Psoas muscle (tissue), 8 donors: ENCODE measurements around the gene PCDH1. TPM values are rescaled to one million over a fixed set of nuclear protein-coding genes. Genes with fewer than 3 reads are reported as not detected.

Experiments used
- ATAC-seq, 4 donors: fragments of 200-7000 bp; cut with Tn5 transposase; one replicate each; pipeline ENCODE4 v1.9.1; 2020; ENCODE audit warnings: moderate library complexity in 3 of 4, mild to moderate bottlenecking in 2 of 4
- DNase-seq, 2 donors: peaks; one replicate each; pipeline ENCODE4 v3.0.0-alpha.2; 2020
- H3K27ac ChIP-seq: fragments of 200-600 bp; one replicate; pipeline ENCODE4 v1.8.0; 2022
- H3K27me3 ChIP-seq, 3 donors: fragments of 200-600 bp in 1 of 3; one replicate each; pipeline versions ENCODE4 v1.6.1 to v1.8.0; 2013 to 2022; ENCODE audit warnings: low read length in 2 of 3, mild to moderate bottlenecking in 2 of 3, moderate library complexity in 1 of 3; ENCODE audit not compliant: insufficient read depth in 3 of 3
- H3K36me3 ChIP-seq, 2 donors: fragments of 200-600 bp in 1 of 2; one replicate each; pipeline versions ENCODE4 v1.6.1 to v1.8.0; 2013 to 2022; ENCODE audit warnings: low read depth in 1 of 2, mild to moderate bottlenecking in 1 of 2, moderate library complexity in 1 of 2; ENCODE audit not compliant: insufficient read depth in 1 of 2
- H3K4me1 ChIP-seq: fragments of 200-600 bp; one replicate; pipeline ENCODE4 v1.8.0; 2022
- H3K4me3 ChIP-seq: fragments of 200-600 bp; one replicate; pipeline ENCODE4 v1.8.0; 2022; ENCODE audit warnings: mild to moderate bottlenecking
- H3K9me3 ChIP-seq: fragments of 200-600 bp; one replicate; pipeline ENCODE4 v1.8.0; 2022
- CTCF ChIP-seq: fragments of 200-600 bp; IDR thresholded peaks from one replicate; pipeline ENCODE4 v1.8.0; 2022; ENCODE audit warnings: antibody characterized with exemption
- WGBS, 3 donors: extraction: QIAGEN DNeasy Blood & Tissue Kit; methylation state at CpG; one replicate each; pipeline versions ENCODE4 v1.1.6 to v1.1.7; 2013; 5-methylcytosine and 5-hydroxymethylcytosine counted together
- intact Hi-C, 2 donors: fragments of 100-400 bp; cut with DNase I; formaldehyde crosslinking; loops; one replicate each; pipeline versions ENCODE4 v1.11.0 to v1.14.2; 2022
- polyA plus RNA-seq, 3 donors: library from polyadenylated mRNA; stranded (reverse); fragments of 200-250 nt; gene quantifications; one replicate each; pipeline ENCODE4 v1.2.3, GENCODE V29; 2013
- total RNA-seq, 4 donors: library from RNA; stranded (reverse); fragmentation: NEBNext Ultra II Directional in 2 of 4; extraction: Animal tissue kit (Norgen Biotek cat#: 25700) in 2 of 4; gene quantifications; one replicate each; pipeline versions ENCODE4 v1.2.1 to v1.2.4, GENCODE V29; 2021 to 2023
- donor health status: healthy with polysubstance abuse.
- donor health status: DM: no; HTN: no; CAD: no; lungs with moderate emphysema.
- donor health status: Bipolar disorder and iron deficiency.
- donor health status: healthy.
- donor health status: DM: yes; HTN: yes; CAD: no.
- donor health status: DM: no; HTN: no; CAD: no.
- donor health status: DM: no; HTN: no; CAD: no.
- donor health status: DM: yes; HTN: yes; CAD: no.

Gene PCDH1
- total and polyA plus RNA-seq, 7 donors: 4.2 to 17.4 (median 10.1) TPM

- DNase-seq (no peak), ATAC-seq (peak in 3 of 4 donors; percentile 33 to 50 (median 40))
- no peak for TF ChIP-seq CTCF
- Histone ChIP-seq H3K27me3 (peaks cover 0 to 16% (median 0%) of the 10 kb centered on the region in 3 donors), H3K27ac (peak overlapping the region; percentile 66), H3K4me1 (peaks cover 19% of the 10 kb centered on the region), H3K4me3 (no peak overlapping the region), H3K9me3 (no peaks in the 10 kb centered on the region), H3K36me3 (no peaks in the 10 kb centered on the region)
- WGBS, 3 donors: 19 to 35% (median 35%) methylated on average over 11 of the region's 11 CpGs
- intact Hi-C loops: no loop called here
These were observed 39.1 kb downstream of the PCDH1 start for GRCh38 chr5:141839015-141839513.

GRCh38 chr5:141838326-141839014 is 39.7 kb downstream of the PCDH1 start:
- H3K36me3 ChIP-seq: no peaks in the 10 kb centered on the region
- no peak overlapping the region for H3K4me3 ChIP-seq
- intact Hi-C loops: no loop called here
- H3K4me1 ChIP-seq: peaks cover 19% of the 10 kb centered on the region
- no peak for DNase-seq
- no peak for ATAC-seq
- 39 to 43% (median 42%) methylated on average over 11 of the region's 11 CpGs for WGBS, 3 donors
- peaks cover 0 to 16% (median 0%) of the 10 kb centered on the region in 3 donors for H3K27me3 ChIP-seq
- no peak for TF ChIP-seq CTCF
- no peaks in the 10 kb centered on the region for H3K9me3 ChIP-seq
- peak overlapping the region; percentile 66 for H3K27ac ChIP-seq

GRCh38 chr5:141835928-141836670 is 42.1 kb downstream of the PCDH1 start:
- 17 to 22% (median 21%) methylated on average over 13 of the region's 13 CpGs for WGBS, 3 donors
- Histone ChIP-seq H3K4me3 (no peak overlapping the region), H3K27me3 (peaks cover 0 to 10% (median 2%) of the 10 kb centered on the region in 3 donors), H3K36me3 (no peaks in the 10 kb centered on the region), H3K4me1 (peaks cover 8% of the 10 kb centered on the region), H3K9me3 (no peaks in the 10 kb centered on the region), H3K27ac (peak overlapping the region; percentile 61)
- no peak for TF ChIP-seq CTCF
- intact Hi-C loops: no loop called here
- DNase-seq: no peak
- ATAC-seq: peak in 2 of 4 donors; percentile 35 to 49

- Histone ChIP-seq H3K27me3 (peaks cover 0 to 14% (median 2%) of the 10 kb centered on the region in 3 donors), H3K27ac (no peak overlapping the region), H3K36me3 (no peaks in the 10 kb centered on the region), H3K4me3 (no peak overlapping the region), H3K9me3 (no peaks in the 10 kb centered on the region), H3K4me1 (peaks cover 7% of the 10 kb centered on the region)
- ATAC-seq: no peak
- no peak for DNase-seq
- TF ChIP-seq CTCF: no peak
- 0 to 36% (median 15%) methylated on average over 2 of the region's 2 CpGs for WGBS, 3 donors
- intact Hi-C loops: no loop called here
These were observed 43.9 kb downstream of the PCDH1 start for GRCh38 chr5:141834331-141834730.
